Measurements from ENCODE around the gene COP1. TPM values are rescaled to one million over a fixed set of nuclear protein-coding genes. Genes with fewer than 3 reads are reported as not detected.

The COP1 gene
- total and polyA plus RNA-seq, 10 of the 15 experiments (the other 5 are each of a cell fraction or from before 2014, with no cell fraction given), result 17.7 to 49.9 (median 38.7) TPM

DNA sequence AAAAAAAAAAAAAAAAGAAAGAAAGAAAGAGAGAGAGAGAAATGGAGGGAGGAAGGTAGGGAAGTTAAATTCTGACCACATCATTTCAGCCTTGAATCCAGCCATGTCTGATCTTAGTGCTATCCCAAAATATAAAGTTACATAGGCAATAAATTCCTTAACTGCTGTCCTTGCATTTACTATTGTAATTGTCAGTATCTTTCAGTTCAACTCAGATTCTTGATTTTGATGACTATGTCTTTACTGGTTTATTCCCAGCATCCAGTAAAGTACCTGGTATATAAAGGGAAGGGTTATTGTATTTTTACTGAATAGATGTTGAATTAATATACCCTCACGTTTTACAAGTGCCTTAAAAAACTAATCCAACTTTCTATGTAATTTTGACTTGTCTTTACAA, 8.9 kb upstream of the COP1 start (continued):
- TF ChIP-seq ZNF207 (IDR thresholded peaks at IDR 0.05; ENCODE audit: borderline replicate concordance) (no peak), ZNF622 (IDR thresholded peaks at IDR 0.05) (no peak), SIN3A (IDR thresholded peaks at IDR 0.05; ENCODE audit: low read depth, low read length) (no peak), POLR2AphosphoS2 (IDR thresholded peaks at IDR 0.05; ENCODE audit: low read depth, low read length) (no peak), SIX5 (IDR thresholded peaks at IDR 0.05; ENCODE audit: low read depth, low read length, severe bottlenecking) (no peak), MYB (IDR thresholded peaks at IDR 0.05; ENCODE audit: borderline replicate concordance, low read depth, low read length) (no peak), TCF7 (IDR thresholded peaks at IDR 0.05; ENCODE audit: borderline replicate concordance) (no peak), JUNB (IDR thresholded peaks at IDR 0.05) (no peak), TCF12 (IDR thresholded peaks at IDR 0.05; ENCODE audit: low read depth, low read length) (no peak)

DNA sequence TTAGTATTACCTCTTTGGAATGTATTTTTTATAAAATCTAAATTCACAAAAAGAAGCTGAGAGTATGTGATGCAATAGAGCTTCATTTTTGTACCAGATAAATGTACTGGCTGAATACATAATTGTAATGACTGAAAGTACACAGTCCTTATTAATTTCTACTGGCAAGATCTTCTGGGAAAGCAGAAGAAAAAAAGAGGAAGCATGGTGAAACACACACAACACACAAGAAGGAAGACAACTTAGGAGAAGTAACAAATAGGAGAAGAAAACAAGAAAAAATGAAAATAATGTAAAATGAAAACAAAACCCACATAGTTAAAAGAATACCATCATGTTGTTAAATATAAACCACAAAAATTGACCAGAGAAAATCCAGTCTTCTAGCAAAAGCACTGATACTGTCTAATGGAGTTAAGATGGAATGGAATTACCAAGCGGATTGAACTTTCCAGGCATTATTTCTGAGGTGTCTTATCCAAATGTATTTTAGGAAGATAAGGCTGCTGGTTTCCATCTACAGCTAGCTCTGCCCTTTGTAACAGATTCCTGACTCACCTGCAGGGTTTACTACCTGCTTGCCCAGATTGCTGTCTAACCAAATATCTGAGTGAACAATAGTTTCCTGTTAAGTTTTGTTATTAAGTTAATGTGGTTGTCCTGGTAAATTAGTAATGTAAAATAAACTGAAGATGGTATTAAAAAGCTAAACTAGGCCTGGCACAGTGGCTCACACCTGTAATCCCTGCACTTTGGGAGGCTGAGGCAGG, 4.5 kb upstream of the COP1 start:
- DNase-seq (ENCODE audit: low read depth, low spot score), result no peak
- WGBS (ENCODE audit: insufficient coverage, insufficient replicate concordance, low lambda C conversion rate, missing lambda C conversion rate), result 95% methylated on average over 1 of the region's 1 CpG
- ChIA-PET RAD21 (ENCODE audit: unreplicated experiment) (no interaction called here), POLR2A (no interaction called here), CTCF (no interaction called here), SMC1A (ENCODE audit: uncharacterized antibody, unreplicated experiment) (interaction anchor here (1.1 kb wide), 1 partner anchor 8 kb away, joined by 3 read pairs; no protein-coding TSS in a partner anchor)
- H3K36me3 ChIP-seq (ENCODE audit: control insufficient read depth in 2 of 2, insufficient read depth in 2 of 2, low read length in 1 of 2), result no peaks in the 10 kb centered on the region
- no peak overlapping the region for H3K9ac ChIP-seq (ENCODE audit: control insufficient read depth, insufficient read depth, low read length)
- no peak overlapping the region for H3K4me2 ChIP-seq (ENCODE audit: control insufficient read depth, insufficient read depth)
- 0 out of 2 replicates have a peak, but pooled peaks cover 3% of the 10 kb centered on the region for H3K4me1 ChIP-seq (ENCODE audit: control insufficient read depth, insufficient read depth, low read length)
- H3K79me2 ChIP-seq (ENCODE audit: control insufficient read depth, insufficient read depth, low read length), result peaks cover 4% of the 10 kb centered on the region
- H3K9me3 ChIP-seq (replicated peaks; ENCODE audit: control insufficient read depth, insufficient read depth, low read length), result no peaks in the 10 kb centered on the region
- no peak overlapping the region for H2AFZ ChIP-seq (ENCODE audit: control insufficient read depth, low read depth, low read length)
- BruUV-seq (replicated peaks), result no TSS peak
- in situ Hi-C loops (cut with MboI), result no loop called here
- no peak overlapping the region for H3K27ac ChIP-seq (ENCODE audit: control insufficient read depth, insufficient read depth)
- intact Hi-C loops (cut with micrococcal nuclease; ENCODE audit: unreplicated experiment), result no loop called here
- H4K20me1 ChIP-seq (ENCODE audit: control insufficient read depth, insufficient read depth), result no peaks in the 10 kb centered on the region
- ATAC-seq, result no peak
- no peak overlapping the region for H3K4me3 ChIP-seq
- H3K27me3 ChIP-seq (replicated peaks in 1 of 2; ENCODE audit: control insufficient read depth in 2 of 2, insufficient read depth in 2 of 2, low read length in 1 of 2), result no peaks in the 10 kb centered on the region
- FAIRE-seq, result no peak
- TF ChIP-seq STAT1 (conservative IDR thresholded peaks at IDR 0.05) (no peak), SRF (IDR thresholded peaks at IDR 0.05; ENCODE audit: low read depth in 2 of 2, low read length in 2 of 2) (no peak), STAT3 (IDR thresholded peaks at IDR 0.05; ENCODE audit: low read depth, low read length) (no peak), CEBPB (IDR thresholded peaks at IDR 0.05; ENCODE audit: borderline replicate concordance in 1 of 2, low read depth in 2 of 2, low read length in 2 of 2) (no peak), NR2C2 (IDR thresholded peaks at IDR 0.05; ENCODE audit: borderline replicate concordance, control insufficient read depth, insufficient read length, low read depth) (no peak), ZZZ3 (IDR thresholded peaks at IDR 0.05; ENCODE audit: control insufficient read depth, insufficient read length, low read depth) (no peak), ESRRA (IDR thresholded peaks at IDR 0.05; ENCODE audit: low read length) (no peak)
- TF ChIP-seq, protein P1, sequence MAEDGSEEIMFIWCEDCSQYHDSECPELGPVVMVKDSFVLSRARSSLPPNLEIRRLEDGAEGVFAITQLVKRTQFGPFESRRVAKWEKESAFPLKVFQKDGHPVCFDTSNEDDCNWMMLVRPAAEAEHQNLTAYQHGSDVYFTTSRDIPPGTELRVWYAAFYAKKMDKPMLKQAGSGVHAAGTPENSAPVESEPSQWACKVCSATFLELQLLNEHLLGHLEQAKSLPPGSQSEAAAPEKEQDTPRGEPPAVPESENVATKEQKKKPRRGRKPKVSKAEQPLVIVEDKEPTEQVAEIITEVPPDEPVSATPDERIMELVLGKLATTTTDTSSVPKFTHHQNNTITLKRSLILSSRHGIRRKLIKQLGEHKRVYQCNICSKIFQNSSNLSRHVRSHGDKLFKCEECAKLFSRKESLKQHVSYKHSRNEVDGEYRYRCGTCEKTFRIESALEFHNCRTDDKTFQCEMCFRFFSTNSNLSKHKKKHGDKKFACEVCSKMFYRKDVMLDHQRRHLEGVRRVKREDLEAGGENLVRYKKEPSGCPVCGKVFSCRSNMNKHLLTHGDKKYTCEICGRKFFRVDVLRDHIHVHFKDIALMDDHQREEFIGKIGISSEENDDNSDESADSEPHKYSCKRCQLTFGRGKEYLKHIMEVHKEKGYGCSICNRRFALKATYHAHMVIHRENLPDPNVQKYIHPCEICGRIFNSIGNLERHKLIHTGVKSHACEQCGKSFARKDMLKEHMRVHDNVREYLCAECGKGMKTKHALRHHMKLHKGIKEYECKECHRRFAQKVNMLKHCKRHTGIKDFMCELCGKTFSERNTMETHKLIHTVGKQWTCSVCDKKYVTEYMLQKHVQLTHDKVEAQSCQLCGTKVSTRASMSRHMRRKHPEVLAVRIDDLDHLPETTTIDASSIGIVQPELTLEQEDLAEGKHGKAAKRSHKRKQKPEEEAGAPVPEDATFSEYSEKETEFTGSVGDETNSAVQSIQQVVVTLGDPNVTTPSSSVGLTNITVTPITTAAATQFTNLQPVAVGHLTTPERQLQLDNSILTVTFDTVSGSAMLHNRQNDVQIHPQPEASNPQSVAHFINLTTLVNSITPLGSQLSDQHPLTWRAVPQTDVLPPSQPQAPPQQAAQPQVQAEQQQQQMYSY (CRISPR knock-in tag; IDR thresholded peaks at IDR 0.05), result no peak
